GM12865 (cell line): ENCODE results near the gene CDH22.

ENCODE experiments used
- DNase-seq: peaks from one replicate; pipeline ENCODE4 v3.0.0; 2010; ENCODE audit warnings: low read depth
- H3K4me3 ChIP-seq: 2 replicates; pipeline ENCODE4 v1.5.1; 2011; ENCODE audit warnings: mild to moderate bottlenecking, low read depth, low read length, control low read depth
- TF ChIP-seq, protein P1 (sequence below): IDR thresholded peaks from 2 replicates; pipeline ENCODE4 v1.5.1; 2011; ENCODE audit warnings: low read length, control low read depth, low read depth, inconsistent platforms; ENCODE audit not compliant: insufficient read depth; ENCODE audit errors: missing control alignments

CDH22 gene

DNA sequence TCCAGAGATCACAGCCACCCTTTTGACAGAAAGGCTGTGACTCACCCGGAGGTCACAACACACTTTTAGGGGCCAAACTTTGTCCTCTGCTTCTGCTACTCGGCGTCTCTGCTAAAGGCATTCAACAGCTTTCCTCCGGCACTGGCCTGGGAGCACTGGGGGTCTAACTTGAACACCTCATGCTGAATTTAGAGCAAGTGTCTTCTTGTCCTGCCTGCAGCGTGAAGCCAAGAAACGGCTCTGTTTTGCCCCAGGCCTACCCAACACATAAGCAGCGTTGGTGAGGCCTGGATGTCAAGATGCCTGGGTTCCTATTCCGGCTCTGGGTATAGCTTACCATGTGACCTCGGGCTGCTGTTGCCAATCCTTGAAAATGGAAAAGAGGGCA, 2.3 kb downstream of the CDH22 start:
- TF ChIP-seq, protein P1, sequence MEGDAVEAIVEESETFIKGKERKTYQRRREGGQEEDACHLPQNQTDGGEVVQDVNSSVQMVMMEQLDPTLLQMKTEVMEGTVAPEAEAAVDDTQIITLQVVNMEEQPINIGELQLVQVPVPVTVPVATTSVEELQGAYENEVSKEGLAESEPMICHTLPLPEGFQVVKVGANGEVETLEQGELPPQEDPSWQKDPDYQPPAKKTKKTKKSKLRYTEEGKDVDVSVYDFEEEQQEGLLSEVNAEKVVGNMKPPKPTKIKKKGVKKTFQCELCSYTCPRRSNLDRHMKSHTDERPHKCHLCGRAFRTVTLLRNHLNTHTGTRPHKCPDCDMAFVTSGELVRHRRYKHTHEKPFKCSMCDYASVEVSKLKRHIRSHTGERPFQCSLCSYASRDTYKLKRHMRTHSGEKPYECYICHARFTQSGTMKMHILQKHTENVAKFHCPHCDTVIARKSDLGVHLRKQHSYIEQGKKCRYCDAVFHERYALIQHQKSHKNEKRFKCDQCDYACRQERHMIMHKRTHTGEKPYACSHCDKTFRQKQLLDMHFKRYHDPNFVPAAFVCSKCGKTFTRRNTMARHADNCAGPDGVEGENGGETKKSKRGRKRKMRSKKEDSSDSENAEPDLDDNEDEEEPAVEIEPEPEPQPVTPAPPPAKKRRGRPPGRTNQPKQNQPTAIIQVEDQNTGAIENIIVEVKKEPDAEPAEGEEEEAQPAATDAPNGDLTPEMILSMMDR, result no peak
- no peak for DNase-seq
- H3K4me3 ChIP-seq, result no peak overlapping the region

DNA sequence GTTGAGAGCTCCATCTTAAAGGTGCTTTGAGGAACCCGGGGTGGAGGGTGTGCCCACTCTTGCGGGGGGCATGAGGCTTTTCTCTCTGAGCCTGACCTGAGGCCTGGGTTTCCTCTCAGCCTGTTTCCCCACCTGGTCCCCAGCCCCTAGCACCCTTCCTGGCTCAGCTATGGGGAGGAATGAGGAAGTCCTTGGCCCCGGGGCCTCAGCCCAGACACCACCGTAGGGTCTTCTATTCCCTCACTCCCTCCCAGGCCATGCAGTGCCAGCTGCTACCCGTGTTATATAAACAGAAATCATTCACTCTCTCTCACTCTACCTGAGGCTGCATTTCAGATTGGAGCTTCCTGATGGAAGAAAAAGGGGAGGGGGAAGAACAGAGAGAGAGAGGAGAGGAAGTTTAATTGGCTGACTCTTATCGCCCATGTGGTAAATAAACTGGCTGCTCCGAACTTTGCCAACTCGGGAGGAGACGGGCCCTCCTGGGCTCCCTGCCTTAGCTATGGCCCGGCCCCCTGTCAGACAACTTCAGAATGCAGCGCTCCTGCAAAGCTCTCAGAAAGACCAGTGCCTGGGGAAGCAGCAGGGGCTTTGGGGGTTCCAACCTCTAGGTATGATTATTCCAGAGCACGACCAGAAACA, 2.8 kb downstream of the CDH22 start:
- H3K4me3 ChIP-seq, result no peak overlapping the region
- DNase-seq, result no peak
- TF ChIP-seq, protein P1, result no peak

DNA sequence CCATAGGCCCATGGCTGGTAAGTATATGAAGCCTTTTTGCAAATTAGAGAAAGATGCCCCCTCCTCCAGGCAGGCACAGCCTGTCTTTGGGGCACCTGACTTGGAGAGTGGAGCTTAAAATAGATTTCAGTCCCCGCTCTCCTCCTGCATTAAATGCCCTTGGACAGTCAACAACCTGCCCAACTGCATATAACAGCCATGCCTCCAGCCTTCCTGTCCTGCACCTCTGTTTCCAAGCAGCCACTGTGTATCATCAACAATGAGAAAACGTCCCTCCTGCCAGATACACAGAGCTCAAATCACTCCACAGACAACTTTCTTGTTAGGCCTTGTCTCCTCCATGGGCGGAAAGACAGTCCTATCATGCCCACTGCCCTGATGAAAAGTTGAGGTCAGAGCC, 3.4 kb downstream of the CDH22 start:
- DNase-seq, result no peak
- TF ChIP-seq, protein P1, result no peak
- H3K4me3 ChIP-seq, result no peak overlapping the region

DNA sequence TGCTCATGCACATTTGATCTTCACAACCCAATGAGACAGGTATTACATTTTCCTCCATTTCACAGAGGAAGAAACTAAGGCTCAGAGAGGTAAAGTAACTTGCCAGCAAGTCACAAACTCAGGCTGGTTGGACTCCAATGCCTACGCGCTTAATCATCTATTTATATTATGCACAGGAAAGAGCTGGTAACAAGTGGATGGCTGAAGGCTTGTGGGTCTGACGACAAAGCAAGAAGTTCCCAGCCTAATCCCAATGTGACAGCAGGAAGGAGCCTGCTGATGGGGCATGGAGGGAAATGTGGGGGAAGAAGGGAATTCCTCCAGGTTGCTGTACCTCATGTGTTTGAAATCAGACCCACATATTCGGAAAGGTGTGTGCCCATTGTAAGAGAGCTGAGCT, 3.9 kb downstream of the CDH22 start:
- DNase-seq, result no peak
- TF ChIP-seq, protein P1, result no peak
- H3K4me3 ChIP-seq, result no peak overlapping the region

DNA sequence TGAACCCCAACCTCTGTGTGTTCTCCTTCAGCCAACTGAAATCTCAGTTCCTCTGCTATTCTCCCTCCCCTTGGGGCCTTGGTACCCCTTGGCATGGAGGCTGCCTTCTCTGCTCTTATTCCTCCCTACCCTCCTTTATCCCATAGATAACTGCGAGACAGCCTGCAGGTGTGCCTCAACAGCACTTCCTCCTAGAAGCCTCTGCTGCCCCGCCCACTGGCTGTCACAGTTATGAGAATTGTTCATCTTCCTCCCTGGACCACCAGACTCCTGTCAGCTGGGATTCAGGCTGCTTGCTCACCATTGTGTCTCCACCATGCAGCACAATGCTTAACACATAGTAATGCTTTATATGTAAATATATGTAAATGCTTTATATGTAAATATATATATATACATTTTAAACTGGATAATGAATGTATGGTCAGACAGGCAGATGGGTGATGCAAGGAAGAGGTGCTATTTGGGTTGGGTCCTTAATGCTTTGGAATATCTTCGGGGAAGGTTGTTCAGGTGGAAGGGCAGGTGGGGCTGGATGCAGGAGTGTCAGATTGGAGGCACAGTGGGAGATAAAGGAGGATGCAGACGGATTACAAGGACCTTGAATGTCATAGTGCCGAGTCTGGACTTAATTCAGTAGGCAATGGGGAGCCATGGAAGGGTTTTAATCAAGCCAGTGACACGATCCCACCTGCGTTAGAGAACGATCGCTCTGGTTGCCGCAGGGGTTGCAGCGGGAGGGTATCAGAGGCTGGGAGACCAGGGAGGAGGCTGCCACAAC, 4.9 kb downstream of the CDH22 start:
- TF ChIP-seq, protein P1, result no peak
- no peak for DNase-seq
- no peak overlapping the region for H3K4me3 ChIP-seq

DNA sequence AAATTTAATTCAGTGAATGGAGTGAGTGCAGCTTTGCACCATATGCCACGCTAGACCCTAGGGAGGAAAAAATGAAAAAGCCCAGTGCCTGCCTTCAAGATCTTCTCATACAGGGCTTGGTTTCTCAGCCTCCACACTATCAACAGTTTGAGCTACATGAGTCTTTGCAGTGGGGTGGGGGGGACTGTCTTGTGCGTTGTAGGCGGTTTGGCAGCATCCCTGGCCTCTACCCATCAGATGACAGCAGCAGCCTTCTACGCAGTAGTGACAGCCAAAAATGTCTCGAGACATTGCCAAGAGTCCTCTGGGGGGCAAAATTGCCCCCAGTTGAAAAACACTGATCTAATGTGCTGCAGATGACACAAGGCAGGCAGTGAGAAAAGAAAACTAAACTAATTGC, 6.2 kb downstream of the CDH22 start:
- no peak for DNase-seq
- TF ChIP-seq, protein P1, result no peak
- H3K4me3 ChIP-seq, result no peak overlapping the region

DNA sequence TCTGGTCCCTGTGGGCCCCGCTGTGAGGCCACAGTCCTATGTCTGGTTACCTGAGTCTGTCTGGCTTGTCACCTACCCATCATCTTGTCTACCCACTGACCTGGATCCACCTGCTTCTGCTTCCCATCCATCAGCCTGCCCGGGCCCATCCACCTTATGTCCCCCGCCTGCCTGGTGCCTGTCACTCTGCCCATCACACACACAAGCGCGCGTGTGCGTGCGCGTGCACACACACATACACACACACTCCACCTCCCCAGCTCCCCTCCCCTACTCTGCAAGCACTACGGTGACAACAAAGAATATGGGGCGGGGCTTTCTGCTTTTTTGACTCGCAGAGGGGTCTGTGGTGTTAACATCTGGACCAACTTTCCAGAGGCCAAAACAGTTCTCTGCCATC, 8.0 kb downstream of the CDH22 start:
- no peak for DNase-seq
- TF ChIP-seq, protein P1, result no peak
- H3K4me3 ChIP-seq, result no peak overlapping the region
